Type B pancreatic cell (in vitro differentiated cells): ENCODE data around the gene CCN5. TPM values are rescaled to one million over a fixed set of nuclear protein-coding genes. Genes with fewer than 3 reads are reported as not detected.

Source experiments
- DNase-seq: peaks from one replicate; pipeline ENCODE4 v3.0.0; 2021; ENCODE audit warnings: mixed read lengths; ENCODE audit not compliant: unreplicated experiment; ENCODE audit errors: extremely low spot score
- H3K27ac Mint-ChIP-seq: 2 replicates; pipeline ENCODE4 v1.8.0; 2021; ENCODE audit warnings: mild to moderate bottlenecking, mixed read lengths
- H3K27me3 Mint-ChIP-seq: 2 replicates; pipeline ENCODE4 v1.8.0; 2021; ENCODE audit warnings: mixed read lengths
- H3K36me3 Mint-ChIP-seq: 2 replicates; pipeline ENCODE4 v1.8.0; 2021; ENCODE audit warnings: mixed read lengths
- H3K4me1 Mint-ChIP-seq: one replicate; pipeline ENCODE4 v1.8.0; 2021; ENCODE audit warnings: mixed read lengths; ENCODE audit not compliant: unreplicated experiment
- H3K4me3 Mint-ChIP-seq: 2 replicates; pipeline ENCODE4 v1.8.0; 2021; ENCODE audit warnings: mild to moderate bottlenecking, mixed read lengths
- H3K9me3 Mint-ChIP-seq: 2 replicates; pipeline ENCODE4 v1.8.0; 2021; ENCODE audit warnings: mixed read lengths
- CTCF ChIP-seq: fragments of 200-600 bp; sonication (generic); conservative IDR thresholded peaks from 2 replicates; pipeline ENCODE4 v1.5.0; 2021; ENCODE audit warnings: antibody characterized with exemption, mild to moderate bottlenecking
- total RNA-seq: library from RNA; stranded (reverse); gene quantifications from 2 replicates; pipeline ENCODE4 v1.2.1, GENCODE V29; 2021; ENCODE audit warnings: low replicate concordance

Gene CCN5
- total RNA-seq, 1 donor from 2014 or later, result not detected

GRCh38 chr20:44743080-44743701 is 28.0 kb downstream of the CCN5 start:
- no peaks in the 10 kb centered on the region for H3K36me3 Mint-ChIP-seq
- H3K9me3 Mint-ChIP-seq, result no peaks in the 10 kb centered on the region
- H3K27ac Mint-ChIP-seq, result no peak overlapping the region
- peaks cover 65% of the 10 kb centered on the region for H3K27me3 Mint-ChIP-seq
- DNase-seq, result no peak
- TF ChIP-seq CTCF, result no peak
- H3K4me1 Mint-ChIP-seq, result peaks cover 14% of the 10 kb centered on the region
- no peak overlapping the region for H3K4me3 Mint-ChIP-seq

- H3K27me3 Mint-ChIP-seq, result peaks cover 65% of the 10 kb centered on the region
- no peak overlapping the region for H3K27ac Mint-ChIP-seq
- no peak for DNase-seq
Measured at GRCh38 chr20:44743916-44744655, 28.9 kb downstream of the CCN5 start.

DNA sequence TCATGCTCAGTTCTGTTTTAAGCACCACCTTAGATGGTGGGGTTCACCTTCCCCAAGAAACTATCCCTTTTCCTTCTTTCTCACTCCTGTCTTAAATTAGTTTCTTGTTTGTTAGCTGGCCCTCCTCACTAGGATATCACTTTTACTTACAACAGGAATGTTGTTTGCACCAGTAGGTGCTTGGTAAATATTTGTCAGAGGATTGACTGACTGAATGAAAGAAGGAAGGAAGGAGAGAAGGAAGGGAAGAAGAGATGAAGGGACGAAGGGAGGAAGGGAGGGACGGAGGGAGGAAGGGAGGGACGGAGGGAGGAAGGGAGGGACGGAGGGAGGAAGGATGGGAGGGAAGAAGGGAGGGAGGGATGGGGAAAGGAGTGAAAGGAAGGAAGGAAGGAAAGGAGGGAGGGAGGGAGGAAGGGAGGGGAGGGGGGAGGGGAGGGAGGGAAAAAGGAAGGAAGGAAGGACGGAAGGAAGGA is 30.0 kb downstream of the CCN5 start:
- TF ChIP-seq CTCF, result no peak
- Mint-ChIP-seq H3K4me3 (peak overlapping the region; percentile 72), H3K27ac (no peak overlapping the region), H3K27me3 (peaks cover 70% of the 10 kb centered on the region), H3K36me3 (no peaks in the 10 kb centered on the region), H3K9me3 (no peaks in the 10 kb centered on the region), H3K4me1 (peaks cover 14% of the 10 kb centered on the region)
- no peak for DNase-seq

More at GRCh38 chr20:44743916-44744655, 28.9 kb downstream of the CCN5 start:
- Mint-ChIP-seq H3K4me1 (peaks cover 14% of the 10 kb centered on the region), H3K9me3 (no peaks in the 10 kb centered on the region), H3K4me3 (no peak overlapping the region), H3K36me3 (no peaks in the 10 kb centered on the region)
- TF ChIP-seq CTCF, result no peak

DNA sequence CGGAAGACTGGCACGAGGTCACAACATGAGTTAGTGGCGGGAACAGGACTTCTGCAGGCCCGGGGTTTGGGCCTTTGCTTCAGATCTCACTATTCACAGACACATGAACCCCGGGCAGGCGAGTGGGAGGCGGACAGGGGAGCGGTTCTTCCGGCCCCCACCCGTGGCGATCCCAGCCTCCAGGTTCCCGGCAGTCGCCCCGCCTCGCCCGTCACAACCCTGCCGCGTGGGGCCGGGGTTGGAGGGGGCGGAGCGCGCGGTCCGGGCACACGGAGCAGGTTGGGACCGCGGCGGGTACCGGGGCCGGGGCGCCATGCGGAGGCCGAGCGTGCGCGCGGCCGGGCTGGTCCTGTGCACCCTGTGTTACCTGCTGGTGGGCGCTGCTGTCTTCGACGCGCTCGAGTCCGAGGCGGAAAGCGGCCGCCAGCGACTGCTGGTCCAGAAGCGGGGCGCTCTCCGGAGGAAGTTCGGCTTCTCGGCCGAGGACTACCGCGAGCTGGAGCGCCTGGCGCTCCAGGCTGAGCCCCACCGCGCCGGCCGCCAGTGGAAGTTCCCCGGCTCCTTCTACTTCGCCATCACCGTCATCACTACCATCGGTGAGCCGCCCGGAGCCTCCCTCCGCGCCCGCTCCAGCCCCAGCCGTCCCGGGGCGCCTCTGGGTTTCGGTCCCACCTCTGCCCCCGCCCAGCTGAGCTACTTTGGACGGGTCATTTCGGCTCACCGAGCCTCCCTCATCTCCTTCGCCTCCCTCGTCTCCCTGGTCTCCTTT is 30.6 kb downstream of the CCN5 start, which contains the start of gene KCNK15:
Gene KCNK15, plus strand, starts transcription at position 268 of the 769 bp plus-strand sequence. Its CDS starts 46 bp downstream, at position 314.
- Mint-ChIP-seq H3K9me3 (no peaks in the 10 kb centered on the region), H3K27ac (no peak within 1 kb of the TSS), H3K27me3 (peaks cover 68% of the 10 kb centered on the region), H3K36me3 (no peaks in the 10 kb centered on the region), H3K4me3 (peak within 1 kb of the TSS; percentile 78), H3K4me1 (peaks cover 14% of the 10 kb centered on the region)
- TF ChIP-seq CTCF, result no peak
- no peak for DNase-seq

DNA sequence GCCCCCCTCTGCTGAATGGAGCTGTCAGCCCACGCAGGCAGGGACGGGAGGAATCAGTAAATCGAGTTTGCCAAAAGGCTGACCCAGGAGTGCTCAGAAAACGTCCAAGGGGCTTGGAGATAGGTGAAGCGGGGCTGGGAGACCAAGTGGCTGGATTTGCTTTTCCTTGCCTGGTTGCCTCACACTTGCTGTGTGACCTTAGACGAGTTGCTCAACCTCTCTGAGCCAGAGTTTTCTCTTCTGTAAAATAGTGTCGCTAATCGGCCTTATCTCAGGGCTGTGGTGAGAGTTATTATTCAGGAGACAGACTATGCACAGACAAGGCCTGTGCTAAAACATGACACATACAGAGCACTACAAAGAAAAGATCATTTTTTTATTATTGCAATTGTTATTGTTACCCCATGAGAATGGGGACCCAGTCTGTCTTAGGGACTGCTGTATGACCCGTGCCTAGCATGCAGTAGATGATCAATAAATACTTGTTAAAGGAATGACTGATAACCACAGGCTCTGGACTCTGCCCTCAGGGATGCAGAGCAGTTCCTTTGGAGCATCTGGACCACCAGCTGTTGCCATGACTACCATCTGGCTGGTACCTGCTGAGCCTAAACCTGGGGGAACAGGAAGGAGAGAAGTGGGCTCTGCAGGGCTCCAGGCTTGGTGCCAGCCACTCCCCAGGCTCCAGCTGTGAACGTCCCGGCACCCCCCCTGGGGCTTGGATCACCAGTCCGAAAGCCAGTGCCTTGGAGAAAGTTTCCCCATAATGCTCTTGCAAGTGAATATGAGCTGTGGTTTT is 31.4 kb downstream of the CCN5 start:
- no peak for TF ChIP-seq CTCF
- H3K9me3 Mint-ChIP-seq, result no peaks in the 10 kb centered on the region
- H3K36me3 Mint-ChIP-seq, result no peaks in the 10 kb centered on the region
- H3K4me3 Mint-ChIP-seq, result peak overlapping the region; percentile 78
- peaks cover 61% of the 10 kb centered on the region for H3K27me3 Mint-ChIP-seq
- no peak overlapping the region for H3K27ac Mint-ChIP-seq
- no peak for DNase-seq
- peaks cover 14% of the 10 kb centered on the region for H3K4me1 Mint-ChIP-seq
